GM23248 (cell line): ENCODE measurements around the gene KDM4B.

Source experiments
- EZH2 ChIP-seq: fragments of 200-600 bp; sonication (generic); IDR thresholded peaks from 2 replicates; pipeline ENCODE4 v1.6.1; 2018; ENCODE audit warnings: antibody characterized with exemption, mild to moderate bottlenecking; ENCODE audit not compliant: insufficient read depth, poor library complexity, severe bottlenecking
- EZH2phosphoT487 ChIP-seq: fragments of 200-600 bp; sonication (generic); IDR thresholded peaks from 2 replicates; pipeline ENCODE4 v1.6.1; 2018; ENCODE audit warnings: antibody characterized with exemption, moderate library complexity, mild to moderate bottlenecking, low read depth; ENCODE audit not compliant: insufficient read depth

DNA sequence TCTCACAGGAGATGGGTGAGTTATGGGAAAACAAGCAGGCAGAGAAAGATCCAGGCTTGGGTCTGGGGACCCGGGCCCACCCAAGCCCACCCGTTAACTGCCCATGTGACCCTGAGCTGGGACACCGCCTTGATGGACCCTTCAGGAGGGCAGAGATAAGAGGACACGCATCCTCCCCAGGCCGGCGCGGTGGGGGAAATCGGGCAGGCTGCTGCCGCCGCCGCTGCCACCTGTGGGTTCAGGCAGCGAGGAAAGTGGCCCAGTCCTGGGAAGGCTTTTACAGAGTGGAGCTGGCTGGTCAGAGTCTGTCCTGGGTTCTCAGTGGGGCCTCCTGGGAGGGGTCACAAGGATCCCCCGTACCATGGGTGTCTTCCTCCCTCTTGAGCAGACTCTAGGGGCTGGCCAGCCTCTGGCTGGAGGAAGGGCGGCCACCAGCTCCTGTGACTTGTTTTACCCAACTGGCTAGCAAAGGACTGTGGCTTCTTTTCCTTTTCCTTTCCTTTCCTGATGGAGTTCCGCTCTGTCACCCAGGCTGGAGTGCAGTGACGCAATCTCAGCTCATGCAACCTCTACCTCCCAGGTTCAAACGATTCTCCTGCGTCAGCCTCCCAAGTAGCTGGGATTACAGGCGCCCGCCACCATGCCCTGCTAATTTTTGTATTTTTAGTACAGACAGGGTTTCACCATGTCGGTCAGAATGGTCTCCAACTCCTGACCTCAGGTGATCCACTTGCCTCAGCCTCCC lies 155.4 kb downstream of the KDM4B start:
- TF ChIP-seq EZH2phosphoT487: no peak
- TF ChIP-seq EZH2: no peak
